Measurements from ENCODE around the gene RBBP9.

The RBBP9 gene

GRCh38 chr20:18497603-18498002, 578 bp upstream of the RBBP9 start:
- H3K14ac ChIP-seq (ENCODE audit: low read length): no peak overlapping the region
- H3K23ac ChIP-seq (ENCODE audit: low read length): no peak overlapping the region
- no peak for DNase-seq
- no peak overlapping the region for H4K12ac ChIP-seq (ENCODE audit: low read depth, low read length)
- H3K4me1 ChIP-seq (ENCODE audit: control insufficient read depth in 1 of 2, insufficient read depth in 2 of 2, low read length in 2 of 2): peaks cover 3 to 4% of the 10 kb centered on the region in 2 experiments
- H3K9ac ChIP-seq (ENCODE audit: low read length): no peak overlapping the region
- H4K8ac ChIP-seq (ENCODE audit: low read depth, low read length): no peak overlapping the region
- no peaks in the 10 kb centered on the region for H3K9me3 ChIP-seq (ENCODE audit: insufficient read depth, low read depth, low read length)
- peaks cover 3% of the 10 kb centered on the region for H3K79me2 ChIP-seq (ENCODE audit: control insufficient read depth, insufficient read depth, low read length, poor library complexity)
- no peak overlapping the region for H2BK12ac ChIP-seq (ENCODE audit: low read length)
- H4K91ac ChIP-seq (ENCODE audit: low read depth, low read length): no peak overlapping the region
- no peak overlapping the region for H3K4me2 ChIP-seq (ENCODE audit: low read length)
- peaks cover 4% of the 10 kb centered on the region for H3K79me1 ChIP-seq (ENCODE audit: low read length)
- peaks cover 0 to 6% of the 10 kb centered on the region in 2 experiments for H3K36me3 ChIP-seq (ENCODE audit: control insufficient read depth in 1 of 2, insufficient read depth in 2 of 2, low read length in 2 of 2)
- no peak overlapping the region for H3K18ac ChIP-seq (ENCODE audit: low read length)
- H3K27me3 ChIP-seq (ENCODE audit: insufficient read depth, low read length): no peaks in the 10 kb centered on the region
- no peak overlapping the region for H3K4me3 ChIP-seq (ENCODE audit: low read depth, low read length)
- no CpG with 5 or more reads among the region's 3 CpGs for WGBS (ENCODE audit: extremely low coverage, insufficient coverage, insufficient read length)
- H3K27ac ChIP-seq (ENCODE audit: low read depth, low read length): no peak overlapping the region
- H2BK5ac ChIP-seq (ENCODE audit: low read depth, low read length, poor library complexity): no peak overlapping the region
- no peak overlapping the region for H2AK5ac ChIP-seq (ENCODE audit: low read length)
- no peak overlapping the region for H2AFZ ChIP-seq (ENCODE audit: insufficient read depth, low read length, poor library complexity)
- no peak overlapping the region for H2BK120ac ChIP-seq (ENCODE audit: insufficient read depth, low read length, poor library complexity)
- H3K4ac ChIP-seq (ENCODE audit: low read depth, low read length): no peak overlapping the region

DNA sequence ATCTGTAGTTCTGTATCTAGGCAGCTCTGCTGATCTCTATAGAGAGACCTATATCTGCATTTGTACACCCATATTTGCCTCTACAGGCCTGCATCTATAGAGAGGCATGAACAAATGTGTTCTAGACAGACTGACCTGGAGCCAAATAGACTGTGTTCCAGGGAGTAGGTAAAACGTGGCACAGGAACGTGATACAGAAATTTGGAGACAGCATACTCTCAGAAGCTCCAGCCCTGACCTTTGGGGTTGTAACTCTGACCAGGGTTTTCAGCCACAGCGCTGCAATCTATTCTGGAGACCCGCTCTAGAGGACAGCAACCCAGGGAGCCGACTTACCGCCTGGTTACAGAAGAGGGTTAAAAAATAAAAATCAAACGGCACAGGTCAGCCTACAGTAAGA, 983 bp downstream of the RBBP9 start:
- H3K14ac ChIP-seq (ENCODE audit: low read length): no peak overlapping the region
- no peak overlapping the region for H4K8ac ChIP-seq (ENCODE audit: low read depth, low read length)
- no peak overlapping the region for H3K27ac ChIP-seq (ENCODE audit: low read depth, low read length)
- H2AFZ ChIP-seq (ENCODE audit: insufficient read depth, low read length, poor library complexity): no peak overlapping the region
- H3K4me1 ChIP-seq (ENCODE audit: control insufficient read depth in 1 of 2, insufficient read depth in 2 of 2, low read length in 2 of 2): peaks cover 3 to 4% of the 10 kb centered on the region in 2 experiments
- H3K23ac ChIP-seq (ENCODE audit: low read length): no peak overlapping the region
- no peak overlapping the region for H2BK120ac ChIP-seq (ENCODE audit: insufficient read depth, low read length, poor library complexity)
- WGBS (ENCODE audit: extremely low coverage, insufficient coverage, insufficient read length): no CpG with 5 or more reads among the region's 7 CpGs
- H2BK5ac ChIP-seq (ENCODE audit: low read depth, low read length, poor library complexity): no peak overlapping the region
- H3K79me1 ChIP-seq (ENCODE audit: low read length): peaks cover 4% of the 10 kb centered on the region
- H3K4me2 ChIP-seq (ENCODE audit: low read length): peak overlapping the region; percentile 94
- no peak overlapping the region for H2BK12ac ChIP-seq (ENCODE audit: low read length)
- H3K4me3 ChIP-seq (ENCODE audit: low read depth, low read length): no peak overlapping the region
- H3K36me3 ChIP-seq (ENCODE audit: control insufficient read depth in 1 of 2, insufficient read depth in 2 of 2, low read length in 2 of 2): peaks cover 0 to 6% of the 10 kb centered on the region in 2 experiments
- H3K4ac ChIP-seq (ENCODE audit: low read depth, low read length): no peak overlapping the region
- H4K91ac ChIP-seq (ENCODE audit: low read depth, low read length): no peak overlapping the region
- no peak overlapping the region for H3K9ac ChIP-seq (ENCODE audit: low read length)
- H3K79me2 ChIP-seq (ENCODE audit: control insufficient read depth, insufficient read depth, low read length, poor library complexity): peaks cover 3% of the 10 kb centered on the region
- DNase-seq: no peak
- H4K12ac ChIP-seq (ENCODE audit: low read depth, low read length): peak overlapping the region; percentile 12
- H2AK5ac ChIP-seq (ENCODE audit: low read length): peak overlapping the region; percentile 79
- H3K27me3 ChIP-seq (ENCODE audit: insufficient read depth, low read length): no peaks in the 10 kb centered on the region
- no peaks in the 10 kb centered on the region for H3K9me3 ChIP-seq (ENCODE audit: insufficient read depth, low read depth, low read length)
- no peak overlapping the region for H3K18ac ChIP-seq (ENCODE audit: low read length)

DNA sequence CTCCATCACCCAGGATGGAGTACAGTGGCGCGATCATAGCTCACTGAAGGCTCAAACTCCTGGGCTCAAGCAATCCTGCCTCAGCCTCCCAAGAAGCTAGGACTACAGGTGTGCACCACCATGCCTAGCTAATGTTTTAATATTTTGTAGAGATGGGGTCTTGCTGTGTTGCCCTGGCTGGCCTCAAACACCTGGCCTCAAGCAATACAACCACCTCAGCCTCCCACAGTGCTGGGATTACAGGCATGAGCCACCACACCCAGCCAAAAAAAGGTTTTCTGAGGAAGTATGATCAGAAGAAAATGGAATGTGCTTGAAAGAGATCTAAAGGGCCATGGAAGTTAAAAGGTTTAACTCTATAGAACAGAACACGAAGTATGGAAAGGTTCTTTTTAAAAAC, 8.7 kb downstream of the RBBP9 start:
- Histone ChIP-seq H2BK5ac (ENCODE audit: low read depth, low read length, poor library complexity) (no peak overlapping the region), H2BK120ac (ENCODE audit: insufficient read depth, low read length, poor library complexity) (no peak overlapping the region), H3K4me2 (ENCODE audit: low read length) (no peak overlapping the region), H2BK12ac (ENCODE audit: low read length) (no peak overlapping the region), H3K79me1 (ENCODE audit: low read length) (no peaks in the 10 kb centered on the region), H3K27ac (ENCODE audit: low read depth, low read length) (no peak overlapping the region), H3K23ac (ENCODE audit: low read length) (no peak overlapping the region), H3K9ac (ENCODE audit: low read length) (no peak overlapping the region), H4K8ac (ENCODE audit: low read depth, low read length) (no peak overlapping the region), H3K4me1 (ENCODE audit: control insufficient read depth in 1 of 2, insufficient read depth in 2 of 2, low read length in 2 of 2) (no peaks in the 10 kb centered on the region), H4K12ac (ENCODE audit: low read depth, low read length) (no peak overlapping the region), H3K36me3 (ENCODE audit: control insufficient read depth in 1 of 2, insufficient read depth in 2 of 2, low read length in 2 of 2) (peaks cover 7 to 10% of the 10 kb centered on the region in 2 experiments), H3K4ac (ENCODE audit: low read depth, low read length) (no peak overlapping the region), H3K18ac (ENCODE audit: low read length) (no peak overlapping the region), H4K91ac (ENCODE audit: low read depth, low read length) (no peak overlapping the region), H2AK5ac (ENCODE audit: low read length) (no peak overlapping the region), H3K14ac (ENCODE audit: low read length) (no peak overlapping the region), H3K79me2 (ENCODE audit: control insufficient read depth, insufficient read depth, low read length, poor library complexity) (no peaks in the 10 kb centered on the region), H3K27me3 (ENCODE audit: insufficient read depth, low read length) (no peaks in the 10 kb centered on the region), H3K9me3 (ENCODE audit: insufficient read depth, low read depth, low read length) (no peaks in the 10 kb centered on the region), H3K4me3 (ENCODE audit: low read depth, low read length) (no peak overlapping the region), H2AFZ (ENCODE audit: insufficient read depth, low read length, poor library complexity) (no peak overlapping the region)
- no CpG with 5 or more reads among the region's 3 CpGs for WGBS (ENCODE audit: extremely low coverage, insufficient coverage, insufficient read length)
- no peak for DNase-seq

GRCh38 chr20:18481596-18481995, 15.4 kb downstream of the RBBP9 start:
- Histone ChIP-seq H2AFZ (ENCODE audit: insufficient read depth, low read length, poor library complexity) (no peak overlapping the region), H4K8ac (ENCODE audit: low read depth, low read length) (no peak overlapping the region), H3K4me2 (ENCODE audit: low read length) (no peak overlapping the region), H3K27me3 (ENCODE audit: insufficient read depth, low read length) (no peaks in the 10 kb centered on the region), H3K23ac (ENCODE audit: low read length) (no peak overlapping the region), H3K9me3 (ENCODE audit: insufficient read depth, low read depth, low read length) (no peaks in the 10 kb centered on the region), H3K4me1 (ENCODE audit: control insufficient read depth in 1 of 2, insufficient read depth in 2 of 2, low read length in 2 of 2) (no peaks in the 10 kb centered on the region), H4K12ac (ENCODE audit: low read depth, low read length) (no peak overlapping the region), H2BK5ac (ENCODE audit: low read depth, low read length, poor library complexity) (no peak overlapping the region), H3K79me2 (ENCODE audit: control insufficient read depth, insufficient read depth, low read length, poor library complexity) (no peaks in the 10 kb centered on the region), H3K27ac (ENCODE audit: low read depth, low read length) (no peak overlapping the region), H2AK5ac (ENCODE audit: low read length) (no peak overlapping the region), H3K79me1 (ENCODE audit: low read length) (no peaks in the 10 kb centered on the region), H2BK12ac (ENCODE audit: low read length) (no peak overlapping the region), H3K4ac (ENCODE audit: low read depth, low read length) (no peak overlapping the region), H2BK120ac (ENCODE audit: insufficient read depth, low read length, poor library complexity) (no peak overlapping the region), H3K36me3 (ENCODE audit: control insufficient read depth in 1 of 2, insufficient read depth in 2 of 2, low read length in 2 of 2) (peaks cover 18 to 24% of the 10 kb centered on the region in 2 experiments), H3K18ac (ENCODE audit: low read length) (no peak overlapping the region), H4K91ac (ENCODE audit: low read depth, low read length) (no peak overlapping the region), H3K14ac (ENCODE audit: low read length) (no peak overlapping the region), H3K4me3 (ENCODE audit: low read depth, low read length) (no peak overlapping the region), H3K9ac (ENCODE audit: low read length) (no peak overlapping the region)
- no CpG with 5 or more reads among the region's 4 CpGs for WGBS (ENCODE audit: extremely low coverage, insufficient coverage, insufficient read length)
- DNase-seq: no peak

Data from trophoblast cell (in vitro differentiated cells and primary cell).